Suprapubic skin (tissue), 4 donors: ENCODE data around the gene CABP1.

ENCODE experiments used
- CTCF ChIP-seq, 2 donors: fragments of 200-600 bp in 1 of 2; fragments of 450-650 bp in 1 of 2; sonication (generic) in 1 of 2; IDR thresholded peaks; one replicate each; pipeline ENCODE4 v1.5.1; 2016 to 2019; ENCODE audit warnings: antibody characterized with exemption in 2 of 2, mild to moderate bottlenecking in 1 of 2, moderate library complexity in 1 of 2
- EP300 ChIP-seq: sonication (generic); formaldehyde crosslinking; IDR thresholded peaks from one replicate; pipeline ENCODE4 v1.6.1; 2017; ENCODE audit warnings: antibody characterized with exemption
- POLR2A ChIP-seq, 2 donors: fragments of 450-650 bp; IDR thresholded peaks; one replicate each; pipeline ENCODE4 v1.6.1; 2017; ENCODE audit warnings: antibody characterized with exemption in 2 of 2, mild to moderate bottlenecking in 2 of 2, moderate library complexity in 2 of 2
- POLR2AphosphoS5 ChIP-seq, 3 donors: sonication (generic); formaldehyde crosslinking; IDR thresholded peaks; one replicate each; pipeline ENCODE4 v1.6.1; 2017; ENCODE audit warnings: antibody characterized with exemption in 3 of 3

GRCh38 chr12:120661432-120661831, 21.0 kb downstream of the CABP1 start:
- no peak for TF ChIP-seq CTCF (IDR thresholded peaks at IDR 0.05)
- no peak for TF ChIP-seq POLR2AphosphoS5 (IDR thresholded peaks at IDR 0.05)
- TF ChIP-seq POLR2A (IDR thresholded peaks at IDR 0.05): no peak
- TF ChIP-seq EP300: no peak
